ENCODE results near the gene CREB3L1. TPM values are rescaled to one million over a fixed set of nuclear protein-coding genes. Genes with fewer than 3 reads are reported as not detected.
A peak's percentile ranks its signal among the peaks of the same experiment; 100 is the strongest.

The CREB3L1 gene
- total RNA-seq, 6 experiments from 2014 or later: 282 to 328 (median 310) TPM

- Mint-ChIP-seq H3K4me3 (peak overlapping the region; percentile 96), H3K9me3 (no peaks in the 10 kb centered on the region), H3K27ac (peak overlapping the region; percentile 91), H3K36me3 (ENCODE audit: low read depth) (peaks cover 36% of the 10 kb centered on the region), H3K27me3 (ENCODE audit: insufficient read depth) (0 out of 2 replicates have a peak, but pooled peaks cover 2% of the 10 kb centered on the region), H3K4me1 (ENCODE audit: low read depth) (peaks cover 75% of the 10 kb centered on the region)
- DNase-seq: peak; percentile 60
- no peak for TF ChIP-seq CTCF (IDR thresholded peaks at IDR 0.05)
Observed at GRCh38 chr11:46279126-46280099, 2.0 kb downstream of the CREB3L1 start.

- H3K27me3 Mint-ChIP-seq (ENCODE audit: insufficient read depth): 0 out of 2 replicates have a peak, but pooled peaks cover 2% of the 10 kb centered on the region
- TF ChIP-seq CTCF (IDR thresholded peaks at IDR 0.05): no peak
- H3K4me3 Mint-ChIP-seq: peak overlapping the region; percentile 96
- H3K27ac Mint-ChIP-seq: peak overlapping the region; percentile 77
- DNase-seq: no peak
- H3K4me1 Mint-ChIP-seq (ENCODE audit: low read depth): peaks cover 79% of the 10 kb centered on the region
- H3K9me3 Mint-ChIP-seq: no peaks in the 10 kb centered on the region
- H3K36me3 Mint-ChIP-seq (ENCODE audit: low read depth): peaks cover 36% of the 10 kb centered on the region
Observed at GRCh38 chr11:46280706-46281105, 3.2 kb downstream of the CREB3L1 start.

GRCh38 chr11:46281371-46281831 lies 3.9 kb downstream of the CREB3L1 start:
- H3K27ac Mint-ChIP-seq: peak overlapping the region; percentile 77
- no peak for DNase-seq
- H3K36me3 Mint-ChIP-seq (ENCODE audit: low read depth): peaks cover 41% of the 10 kb centered on the region
- H3K4me3 Mint-ChIP-seq: peak overlapping the region; percentile 96
- H3K27me3 Mint-ChIP-seq (ENCODE audit: insufficient read depth): 0 out of 2 replicates have a peak, but pooled peaks cover 2% of the 10 kb centered on the region
- H3K4me1 Mint-ChIP-seq (ENCODE audit: low read depth): peaks cover 84% of the 10 kb centered on the region
- no peaks in the 10 kb centered on the region for H3K9me3 Mint-ChIP-seq
- TF ChIP-seq CTCF (IDR thresholded peaks at IDR 0.05): no peak

GRCh38 chr11:46285173-46285572 lies 7.7 kb downstream of the CREB3L1 start:
- Mint-ChIP-seq H3K36me3 (ENCODE audit: low read depth) (peaks cover 33% of the 10 kb centered on the region), H3K27me3 (ENCODE audit: insufficient read depth) (no peaks in the 10 kb centered on the region; the same call in 1 of the 2 replicates), H3K4me3 (peak overlapping the region; percentile 75), H3K27ac (peak overlapping the region; percentile 83), H3K4me1 (ENCODE audit: low read depth) (peaks cover 81% of the 10 kb centered on the region), H3K9me3 (no peaks in the 10 kb centered on the region)
- no peak for DNase-seq
- no peak for TF ChIP-seq CTCF (IDR thresholded peaks at IDR 0.05)

GRCh38 chr11:46285594-46286033 lies 8.2 kb downstream of the CREB3L1 start:
- H3K36me3 Mint-ChIP-seq (ENCODE audit: low read depth): peaks cover 28% of the 10 kb centered on the region
- no peak for TF ChIP-seq CTCF (IDR thresholded peaks at IDR 0.05)
- peaks cover 81% of the 10 kb centered on the region for H3K4me1 Mint-ChIP-seq (ENCODE audit: low read depth)
- H3K27ac Mint-ChIP-seq: peak overlapping the region; percentile 83
- peaks cover 3% of the 10 kb centered on the region for H3K27me3 Mint-ChIP-seq (ENCODE audit: insufficient read depth)
- peak overlapping the region; percentile 75 for H3K4me3 Mint-ChIP-seq
- no peaks in the 10 kb centered on the region for H3K9me3 Mint-ChIP-seq
- no peak for DNase-seq

Measured in HFFc6 (cell line).